Eye (tissue), 1 donor: ENCODE results near the gene PLD5.
"Not testable (repeated sequence)": the region's sequence is repeated elsewhere in the genome, so short reads cannot be mapped to it uniquely, and the experiment has no call there.

Experiments used
- DNase-seq: peaks from one replicate; pipeline ENCODE4 v3.0.0-alpha.2; 2015

PLD5 gene

DNA sequence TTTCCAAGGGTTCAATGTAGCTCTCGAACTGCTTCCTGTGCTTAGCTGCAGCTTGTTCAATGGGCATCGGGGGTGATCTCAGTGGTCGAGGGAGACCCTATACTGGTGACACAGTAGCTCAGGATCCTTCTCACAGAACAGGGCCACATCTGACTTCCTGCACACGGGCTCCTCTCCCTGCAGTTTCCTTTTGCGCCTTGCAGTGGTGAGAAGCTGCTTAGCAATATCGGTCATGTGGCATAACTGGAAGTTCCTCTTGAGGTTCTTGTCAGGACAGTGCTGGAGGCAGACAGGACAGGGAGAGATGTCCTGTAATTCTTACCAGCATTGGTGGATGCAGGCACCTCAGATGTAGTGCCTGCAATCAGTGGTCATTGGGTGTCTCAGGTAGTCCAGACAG is 385.1 kb downstream of the PLD5 start:
- DNase-seq = no peak

GRCh38 chr1:242133796-242134195 is 390.7 kb downstream of the PLD5 start:
- DNase-seq = no peak

GRCh38 chr1:242133351-242133750 is 391.1 kb downstream of the PLD5 start:
- DNase-seq = no peak

- peak; percentile 24 for DNase-seq
Observed at GRCh38 chr1:242132121-242132817, 392.2 kb downstream of the PLD5 start.

GRCh38 chr1:242128951-242129502 is 395.5 kb downstream of the PLD5 start:
- no peak for DNase-seq

GRCh38 chr1:242120432-242120831 is 404.1 kb downstream of the PLD5 start:
- no peak for DNase-seq

- DNase-seq = no peak
Observed at GRCh38 chr1:242100921-242101320, 423.6 kb downstream of the PLD5 start.

DNA sequence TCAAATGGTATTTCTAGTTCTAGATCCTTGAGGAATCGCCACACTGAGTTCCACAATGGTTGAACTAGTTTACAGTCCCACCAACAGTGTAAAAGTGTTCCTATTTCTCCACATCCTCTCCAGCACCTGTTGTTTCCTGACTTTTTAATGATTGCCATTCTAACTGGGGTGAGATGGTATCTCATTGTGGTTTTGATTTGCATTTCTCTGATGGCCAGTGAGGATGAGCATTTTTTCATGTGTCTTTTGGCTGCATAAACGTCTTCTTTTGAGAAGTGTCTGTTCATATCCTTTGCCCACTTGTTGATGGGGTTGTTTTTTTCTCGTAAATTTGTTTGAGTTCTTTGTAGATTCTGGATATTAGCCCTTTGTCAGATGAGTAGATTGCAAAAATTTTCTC is 427.2 kb downstream of the PLD5 start:
- not testable (repeated sequence) for DNase-seq

- DNase-seq = no peak
Observed at GRCh38 chr1:242093116-242093515, 431.4 kb downstream of the PLD5 start.

- peak; percentile 22 for DNase-seq
Observed at GRCh38 chr1:242089911-242090310, 434.6 kb downstream of the PLD5 start.

DNA sequence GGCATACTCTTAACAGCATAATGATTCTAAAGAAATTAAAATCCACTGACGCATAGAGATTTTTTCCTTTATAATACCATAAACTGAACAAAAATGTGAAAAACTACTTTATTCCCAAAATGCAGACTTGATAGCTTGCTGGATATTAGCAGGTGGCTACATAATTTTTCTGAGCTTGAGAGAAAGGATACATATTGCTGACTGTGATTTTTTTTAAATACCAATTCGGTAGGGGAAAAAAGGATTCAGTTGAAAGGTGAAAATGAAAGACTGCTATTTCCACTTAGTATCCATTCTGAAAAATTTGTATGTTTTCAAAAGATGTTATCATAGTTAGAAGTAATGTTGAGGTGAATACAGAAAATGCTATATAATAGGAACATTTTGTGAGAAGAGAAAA is 435.6 kb downstream of the PLD5 start:
- no peak for DNase-seq

GRCh38 chr1:242086706-242087105 is 437.8 kb downstream of the PLD5 start:
- no peak for DNase-seq

- DNase-seq = no peak
Observed at GRCh38 chr1:242086093-242086492, 438.4 kb downstream of the PLD5 start.

GRCh38 chr1:242083742-242084141 is 440.8 kb downstream of the PLD5 start:
- DNase-seq = no peak

- no peak for DNase-seq
Observed at GRCh38 chr1:242081446-242081845, 443.1 kb downstream of the PLD5 start.

DNA sequence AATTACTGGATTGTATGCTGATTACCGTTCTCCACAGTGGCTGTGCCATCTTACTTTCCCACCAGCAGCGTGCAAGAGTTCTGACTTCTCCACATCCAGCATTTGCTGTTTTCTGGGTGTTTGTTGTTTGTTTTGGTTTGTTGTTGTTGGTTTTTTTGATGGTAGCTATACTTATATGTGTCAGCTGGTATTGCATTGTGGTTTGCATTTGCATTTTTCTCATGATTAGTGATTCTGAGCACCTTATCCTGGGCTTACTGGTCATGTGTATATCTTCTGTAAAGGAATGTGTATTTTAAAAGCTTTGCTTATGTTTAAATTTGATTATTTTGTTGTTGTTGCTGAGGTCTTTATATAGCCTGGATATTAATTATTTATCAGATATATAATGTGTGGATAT is 458.7 kb downstream of the PLD5 start:
- DNase-seq = no peak

GRCh38 chr1:242062271-242062670 is 462.2 kb downstream of the PLD5 start:
- no peak for DNase-seq

DNA sequence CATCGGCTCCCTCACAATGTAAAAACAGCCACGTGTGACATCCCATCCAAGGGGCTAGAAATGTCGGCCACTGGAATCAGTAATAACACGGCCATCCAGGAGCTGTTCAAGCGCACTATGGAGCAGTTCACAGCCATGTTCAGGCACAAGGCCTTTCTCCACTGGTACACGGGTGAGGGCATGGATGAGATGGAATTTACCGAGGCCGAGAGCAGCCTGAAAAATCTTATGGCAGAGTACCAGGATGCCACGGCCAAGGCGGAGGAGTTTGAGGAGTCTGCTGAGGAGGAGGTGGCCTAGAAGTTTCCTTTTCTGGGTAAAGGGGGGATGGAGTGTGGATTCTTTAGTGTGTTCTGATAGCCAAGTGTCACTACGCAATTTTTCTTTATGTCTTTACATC is 464.5 kb downstream of the PLD5 start:
- DNase-seq = no peak

DNA sequence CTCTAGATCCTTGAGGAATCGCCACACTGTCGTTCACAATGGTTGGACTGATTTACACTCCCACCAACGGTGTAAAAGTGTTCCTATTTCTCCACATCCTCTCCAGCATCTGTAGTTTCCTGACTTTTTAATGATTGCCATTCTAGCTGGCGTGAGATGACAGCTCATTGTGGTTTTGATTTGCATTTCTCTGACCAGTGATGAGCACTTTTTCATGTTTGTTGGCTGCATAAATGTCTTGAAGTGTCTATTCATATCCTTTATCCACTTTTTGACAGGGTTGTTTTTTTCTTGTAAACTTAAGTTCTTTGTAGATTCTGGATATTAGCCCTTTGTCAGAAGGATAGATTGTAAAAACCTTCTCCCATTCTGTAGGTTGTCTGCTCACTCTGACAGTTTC is 465.9 kb downstream of the PLD5 start:
- not testable (repeated sequence) for DNase-seq

- DNase-seq = not testable (repeated sequence)
Observed at GRCh38 chr1:242058181-242058580, 466.3 kb downstream of the PLD5 start.

DNA sequence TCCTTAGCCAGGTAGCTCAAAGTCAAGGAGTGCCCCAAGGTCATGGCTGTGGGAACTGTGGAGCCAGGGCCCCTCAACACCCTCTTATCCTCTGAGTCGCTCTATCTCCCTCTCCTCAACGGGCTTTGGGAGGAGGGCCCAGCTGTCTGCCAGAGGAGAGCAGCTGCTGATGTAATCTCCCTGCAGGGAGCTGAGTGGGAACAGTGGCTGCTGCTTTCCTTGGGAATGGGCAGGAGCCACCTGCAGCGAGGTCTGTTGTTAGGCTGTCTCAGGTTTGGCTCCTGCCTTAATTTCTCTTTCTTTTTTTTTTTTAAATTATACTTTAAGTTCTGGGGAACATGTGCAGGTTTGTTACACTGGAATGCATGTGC is 466.8 kb downstream of the PLD5 start:
- no peak for DNase-seq

DNA sequence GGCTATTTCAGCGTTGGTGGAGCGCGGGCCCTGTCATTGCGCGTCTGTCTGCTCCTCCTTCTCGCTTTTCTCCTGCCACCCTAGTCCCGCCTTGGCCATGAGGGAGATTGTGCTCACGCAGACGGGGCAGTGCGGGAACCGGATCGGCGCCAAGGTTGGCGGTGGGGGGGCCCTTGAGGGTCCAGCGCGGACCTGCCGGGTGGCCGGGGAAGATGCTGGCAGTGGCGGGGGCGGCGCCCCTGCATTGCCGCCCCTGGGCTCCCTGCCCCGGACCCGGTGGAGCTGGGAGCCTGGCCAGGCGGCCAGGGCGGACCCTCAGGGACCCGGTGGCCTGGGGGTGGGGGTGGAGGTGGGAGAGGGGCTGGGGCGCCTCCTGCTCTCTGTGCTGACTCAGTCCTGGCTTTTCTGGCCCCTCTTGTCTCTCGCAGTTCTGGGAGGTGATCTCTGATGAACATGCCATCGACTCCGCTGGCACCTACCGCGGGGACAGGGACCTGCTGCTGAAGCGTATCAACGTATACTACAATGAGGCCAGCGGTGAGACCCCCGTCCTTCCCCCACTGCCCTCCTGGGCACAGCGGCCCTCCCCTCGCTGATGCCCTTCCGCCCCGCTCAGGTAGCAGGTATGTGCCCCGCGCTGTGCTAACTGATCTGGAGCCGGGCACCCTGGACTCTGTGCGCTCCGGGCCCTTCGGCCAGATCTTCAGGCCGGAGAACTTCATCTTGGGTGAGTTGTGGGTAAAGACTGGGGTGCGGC is 467.3 kb downstream of the PLD5 start:
- DNase-seq = no peak

GRCh38 chr1:242055749-242056320 is 468.7 kb downstream of the PLD5 start:
- DNase-seq = no peak

DNA sequence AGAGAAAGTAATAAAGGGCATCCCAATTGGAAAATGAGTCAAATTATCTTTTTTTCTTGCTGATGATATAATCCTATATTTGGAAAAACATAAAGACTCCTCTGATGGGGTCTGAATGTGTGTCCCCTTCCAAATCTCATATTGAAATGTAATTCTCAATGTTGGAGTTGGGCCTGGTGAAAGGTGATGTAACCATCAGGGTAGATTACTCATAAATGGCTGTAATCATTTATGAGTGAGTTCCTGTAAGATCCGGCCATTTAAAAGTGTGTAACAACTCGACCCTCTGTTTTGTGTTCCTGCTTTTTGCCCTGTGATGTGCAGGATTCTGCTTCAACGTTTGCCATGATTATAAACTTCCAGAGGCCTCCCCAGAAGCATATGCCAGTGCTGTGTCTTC is 481.3 kb downstream of the PLD5 start:
- no peak for DNase-seq
